GM04503 (cell line): ENCODE measurements around the gene KRTAP10-2.
"Not testable (repeated sequence)": the region's sequence is repeated elsewhere in the genome, so short reads cannot be mapped to it uniquely, and the experiment has no call there.

ENCODE experiments used
- DNase-seq: peaks from one replicate; pipeline ENCODE4 v3.0.0-alpha.2; 2012; ENCODE audit warnings: low read depth

Gene KRTAP10-2

GRCh38 chr21:44567481-44568171 lies 16.3 kb upstream of the KRTAP10-2 start:
- DNase-seq: no peak

GRCh38 chr21:44566403-44566802 lies 15.1 kb upstream of the KRTAP10-2 start:
- DNase-seq: no peak

- DNase-seq: no peak
These were observed 13.7 kb upstream of the KRTAP10-2 start for GRCh38 chr21:44564886-44565598.

- no peak for DNase-seq
These were observed 12.8 kb upstream of the KRTAP10-2 start for GRCh38 chr21:44564099-44564498.

GRCh38 chr21:44558695-44559094 lies 7.4 kb upstream of the KRTAP10-2 start, which contains the start of gene KRTAP10-3:
Gene KRTAP10-3, minus strand, starts transcription at chr21:44558795. Its CDS starts 80 bp downstream, at chr21:44558715.
- DNase-seq: no peak

GRCh38 chr21:44558329-44558675 lies 7.0 kb upstream of the KRTAP10-2 start:
- not testable (repeated sequence) for DNase-seq

- DNase-seq: no peak
These were observed 6.4 kb upstream of the KRTAP10-2 start for GRCh38 chr21:44557491-44558328.

GRCh38 chr21:44556879-44557278 lies 5.6 kb upstream of the KRTAP10-2 start:
- DNase-seq: no peak

GRCh38 chr21:44555200-44555875 lies 4.0 kb upstream of the KRTAP10-2 start:
- DNase-seq: no peak

- DNase-seq: no peak
These were observed 1.4 kb upstream of the KRTAP10-2 start for GRCh38 chr21:44552681-44553080.

- DNase-seq: no peak
These were observed 831 bp upstream of the KRTAP10-2 start for GRCh38 chr21:44552136-44552535.

- DNase-seq: no peak
These were observed 498 bp downstream of the KRTAP10-2 start for GRCh38 chr21:44550807-44551206.

- not testable (repeated sequence) for DNase-seq
These were observed 1.0 kb downstream of the KRTAP10-2 start for GRCh38 chr21:44550285-44550684.

GRCh38 chr21:44549525-44550211 lies 1.6 kb downstream of the KRTAP10-2 start:
- no peak for DNase-seq

GRCh38 chr21:44548922-44549321 lies 2.4 kb downstream of the KRTAP10-2 start:
- no peak for DNase-seq

- DNase-seq: no peak
These were observed 2.9 kb downstream of the KRTAP10-2 start for GRCh38 chr21:44548381-44548780.

GRCh38 chr21:44547656-44548331 lies 3.5 kb downstream of the KRTAP10-2 start:
- no peak for DNase-seq

GRCh38 chr21:44544566-44544965 lies 6.7 kb downstream of the KRTAP10-2 start:
- DNase-seq: no peak

GRCh38 chr21:44542716-44543115 lies 8.6 kb downstream of the KRTAP10-2 start:
- DNase-seq: no peak

GRCh38 chr21:44540741-44541288 lies 10.5 kb downstream of the KRTAP10-2 start:
- no peak for DNase-seq
